ENCODE data around the gene DOC2B. TPM values are rescaled to one million over a fixed set of nuclear protein-coding genes. Genes with fewer than 3 reads are reported as not detected.

Gene DOC2B
- total RNA-seq, 6 experiments from 2014 or later: not detected

GRCh38 chr17:193841-194806 lies 12.7 kb upstream of the DOC2B start:
- Mint-ChIP-seq H3K27me3 (ENCODE audit: insufficient read depth) (peaks cover 33% of the 10 kb centered on the region), H3K4me3 (no peak overlapping the region), H3K36me3 (ENCODE audit: low read depth) (no peaks in the 10 kb centered on the region), H3K4me1 (ENCODE audit: low read depth) (no peaks in the 10 kb centered on the region), H3K27ac (no peak overlapping the region), H3K9me3 (peaks cover 11% of the 10 kb centered on the region; the same call in 1 of the 2 replicates)
- no peak for DNase-seq
- TF ChIP-seq, protein P1, sequence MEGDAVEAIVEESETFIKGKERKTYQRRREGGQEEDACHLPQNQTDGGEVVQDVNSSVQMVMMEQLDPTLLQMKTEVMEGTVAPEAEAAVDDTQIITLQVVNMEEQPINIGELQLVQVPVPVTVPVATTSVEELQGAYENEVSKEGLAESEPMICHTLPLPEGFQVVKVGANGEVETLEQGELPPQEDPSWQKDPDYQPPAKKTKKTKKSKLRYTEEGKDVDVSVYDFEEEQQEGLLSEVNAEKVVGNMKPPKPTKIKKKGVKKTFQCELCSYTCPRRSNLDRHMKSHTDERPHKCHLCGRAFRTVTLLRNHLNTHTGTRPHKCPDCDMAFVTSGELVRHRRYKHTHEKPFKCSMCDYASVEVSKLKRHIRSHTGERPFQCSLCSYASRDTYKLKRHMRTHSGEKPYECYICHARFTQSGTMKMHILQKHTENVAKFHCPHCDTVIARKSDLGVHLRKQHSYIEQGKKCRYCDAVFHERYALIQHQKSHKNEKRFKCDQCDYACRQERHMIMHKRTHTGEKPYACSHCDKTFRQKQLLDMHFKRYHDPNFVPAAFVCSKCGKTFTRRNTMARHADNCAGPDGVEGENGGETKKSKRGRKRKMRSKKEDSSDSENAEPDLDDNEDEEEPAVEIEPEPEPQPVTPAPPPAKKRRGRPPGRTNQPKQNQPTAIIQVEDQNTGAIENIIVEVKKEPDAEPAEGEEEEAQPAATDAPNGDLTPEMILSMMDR (IDR thresholded peaks at IDR 0.05): no peak

- H3K36me3 Mint-ChIP-seq (ENCODE audit: low read depth): no peaks in the 10 kb centered on the region
- H3K27ac Mint-ChIP-seq: no peak overlapping the region
These were observed 12.0 kb upstream of the DOC2B start for GRCh38 chr17:193426-193810.

DNA sequence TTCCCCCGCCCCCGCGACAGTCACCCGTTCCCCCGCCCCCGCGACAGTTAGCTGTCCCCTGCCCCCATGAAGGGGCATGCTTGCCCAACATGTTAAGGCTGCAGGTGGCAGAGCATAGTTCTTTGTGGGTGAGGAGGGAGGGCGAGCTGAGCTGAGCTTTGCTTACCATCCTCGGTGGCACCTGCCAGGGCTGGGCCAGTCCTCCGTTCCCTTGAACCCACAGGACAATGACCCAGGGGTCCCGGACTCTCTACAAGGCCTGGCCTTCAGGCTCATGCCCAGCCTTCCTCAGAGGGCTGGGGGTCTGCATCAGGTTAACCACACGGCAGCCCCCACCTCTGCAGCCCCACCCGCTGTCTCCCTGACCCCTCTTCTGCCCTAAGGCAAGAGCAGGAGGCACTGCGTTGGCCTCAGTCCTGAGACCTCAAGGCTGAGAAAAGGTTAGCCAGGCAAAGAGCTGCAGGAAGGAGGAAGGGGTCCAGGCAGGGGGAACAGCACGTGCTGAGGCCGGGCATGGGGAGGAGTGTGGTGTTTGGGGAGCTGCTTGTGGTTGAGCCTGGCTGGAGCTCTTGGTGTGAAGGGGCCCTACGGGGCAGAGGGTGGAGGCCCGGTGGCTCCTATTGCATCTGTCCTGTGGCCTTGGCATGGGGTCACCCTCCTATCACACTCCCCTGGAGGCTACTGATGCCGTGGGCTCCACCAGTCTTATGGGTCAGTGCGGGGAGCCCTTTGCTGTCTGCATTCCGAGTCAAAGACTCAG lies 11.4 kb upstream of the DOC2B start:
- H3K36me3 Mint-ChIP-seq (ENCODE audit: low read depth): no peaks in the 10 kb centered on the region
- TF ChIP-seq, protein P1 (IDR thresholded peaks at IDR 0.05): no peak
- H3K9me3 Mint-ChIP-seq: peaks cover 8% of the 10 kb centered on the region; the same call in 1 of the 2 replicates
- DNase-seq: no peak
- no peaks in the 10 kb centered on the region for H3K4me1 Mint-ChIP-seq (ENCODE audit: low read depth)
- peaks cover 28% of the 10 kb centered on the region for H3K27me3 Mint-ChIP-seq (ENCODE audit: insufficient read depth)
- no peak overlapping the region for H3K4me3 Mint-ChIP-seq
- H3K27ac Mint-ChIP-seq: no peak overlapping the region

More at GRCh38 chr17:193426-193810, 12.0 kb upstream of the DOC2B start:
- TF ChIP-seq, protein P1 (IDR thresholded peaks at IDR 0.05): no peak
- Mint-ChIP-seq H3K27me3 (ENCODE audit: insufficient read depth) (peaks cover 29% of the 10 kb centered on the region), H3K4me1 (ENCODE audit: low read depth) (no peaks in the 10 kb centered on the region), H3K9me3 (peaks cover 11% of the 10 kb centered on the region; the same call in 1 of the 2 replicates), H3K4me3 (no peak overlapping the region)
- no peak for DNase-seq

GRCh38 chr17:189444-189843 lies 8.0 kb upstream of the DOC2B start:
- no peaks in the 10 kb centered on the region for H3K36me3 Mint-ChIP-seq (ENCODE audit: low read depth)
- no peak for DNase-seq
- H3K4me3 Mint-ChIP-seq: no peak overlapping the region
- H3K9me3 Mint-ChIP-seq: peaks cover 7% of the 10 kb centered on the region; the same call in 1 of the 2 replicates
- TF ChIP-seq, protein P1 (IDR thresholded peaks at IDR 0.05): no peak
- H3K4me1 Mint-ChIP-seq (ENCODE audit: low read depth): no peaks in the 10 kb centered on the region
- H3K27me3 Mint-ChIP-seq (ENCODE audit: insufficient read depth): peaks cover 20% of the 10 kb centered on the region
- no peak overlapping the region for H3K27ac Mint-ChIP-seq

GRCh38 chr17:187130-187529 lies 5.7 kb upstream of the DOC2B start:
- H3K36me3 Mint-ChIP-seq (ENCODE audit: low read depth): no peaks in the 10 kb centered on the region
- TF ChIP-seq, protein P1 (IDR thresholded peaks at IDR 0.05): no peak
- no peak overlapping the region for H3K27ac Mint-ChIP-seq
- no peak for DNase-seq
- H3K4me3 Mint-ChIP-seq: no peak overlapping the region
- no peaks in the 10 kb centered on the region for H3K4me1 Mint-ChIP-seq (ENCODE audit: low read depth)
- peaks cover 36% of the 10 kb centered on the region for H3K27me3 Mint-ChIP-seq (ENCODE audit: insufficient read depth)
- H3K9me3 Mint-ChIP-seq: peaks cover 7% of the 10 kb centered on the region; the same call in 1 of the 2 replicates
